Hepatocyte (in vitro differentiated cells): ENCODE results near the gene LIMK2. TPM values are rescaled to one million over a fixed set of nuclear protein-coding genes. Genes with fewer than 3 reads are reported as not detected.
"Not testable (repeated sequence)": the region's sequence is repeated elsewhere in the genome, so short reads cannot be mapped to it uniquely, and the experiment has no call there.

Experiments
- DNase-seq: peaks from one replicate; pipeline ENCODE4 v3.0.0-alpha.2; 2016; ENCODE audit warnings: low spot score
- H2AFZ ChIP-seq: fragments of 200-600 bp; sonication (generic); 2 replicates; pipeline ENCODE4 v1.6.0; 2016; ENCODE audit warnings: antibody characterized with exemption, mild to moderate bottlenecking
- H3K27ac ChIP-seq: fragments of 200-600 bp; sonication (generic); 2 replicates; pipeline ENCODE4 v1.5.1; 2016; ENCODE audit warnings: mild to moderate bottlenecking
- H3K27me3 ChIP-seq: fragments of 200-600 bp; sonication (generic); 2 replicates; pipeline ENCODE4 v1.6.1; 2016
- H3K36me3 ChIP-seq: fragments of 200-600 bp; sonication (generic); replicated peaks from 2 replicates; pipeline ENCODE4 v1.5.1; 2016; ENCODE audit warnings: low read depth; ENCODE audit not compliant: insufficient read depth
- H3K4me1 ChIP-seq: fragments of 200-600 bp; sonication (generic); 2 replicates; pipeline ENCODE4 v1.5.1; 2016; ENCODE audit warnings: mild to moderate bottlenecking, moderate library complexity; ENCODE audit not compliant: insufficient read depth
- H3K4me2 ChIP-seq: fragments of 200-600 bp; sonication (generic); 2 replicates; pipeline ENCODE4 v1.6.0; 2016
- H3K4me3 ChIP-seq: fragments of 200-600 bp; sonication (generic); 2 replicates; pipeline ENCODE4 v1.5.1; 2016; ENCODE audit warnings: mild to moderate bottlenecking
- H3K79me2 ChIP-seq: fragments of 200-600 bp; sonication (generic); 2 replicates; pipeline ENCODE4 v1.6.0; 2017; ENCODE audit warnings: mild to moderate bottlenecking
- H3K9me2 ChIP-seq: fragments of 200-600 bp; sonication (generic); replicated peaks from 2 replicates; pipeline ENCODE4 v1.6.0; 2017; ENCODE audit warnings: mild to moderate bottlenecking; ENCODE audit not compliant: insufficient read depth
- H3K9me3 ChIP-seq: fragments of 200-600 bp; sonication (generic); 2 replicates; pipeline ENCODE4 v1.5.1; 2016; ENCODE audit warnings: low read depth, mild to moderate bottlenecking
- H4K20me1 ChIP-seq: fragments of 200-600 bp; sonication (generic); 2 replicates; pipeline ENCODE4 v1.6.0; 2016; ENCODE audit warnings: mild to moderate bottlenecking; ENCODE audit not compliant: insufficient read depth, poor library complexity, severe bottlenecking
- CTCF ChIP-seq: fragments of 200-600 bp; sonication (generic); IDR thresholded peaks from 2 replicates; pipeline ENCODE4 v1.5.1; 2016; ENCODE audit warnings: antibody characterized with exemption, mild to moderate bottlenecking; ENCODE audit not compliant: poor library complexity
- EZH2 ChIP-seq: fragments of 200-600 bp; sonication (generic); IDR thresholded peaks from 2 replicates; pipeline ENCODE4 v1.6.1; 2016; ENCODE audit warnings: antibody characterized with exemption, mild to moderate bottlenecking, borderline replicate concordance
- EZH2phosphoT487 ChIP-seq: fragments of 200-600 bp; sonication (generic); IDR thresholded peaks from one replicate; pipeline ENCODE4 v1.6.1; 2018; ENCODE audit warnings: antibody characterized with exemption, mild to moderate bottlenecking, low read depth, moderate library complexity; ENCODE audit not compliant: unreplicated experiment, severe bottlenecking
- WGBS: methylation state at CpG from one replicate; pipeline ENCODE4 v1.1.6; 2016; ENCODE audit warnings: low lambda C conversion rate; ENCODE audit errors: missing lambda C conversion rate; 5-methylcytosine and 5-hydroxymethylcytosine counted together
- polyA plus RNA-seq: library from polyadenylated mRNA; unstranded; fragments of >200 nt; fragmentation: Nextera tagmentation; extraction: Ambion mirVana; gene quantifications from 2 replicates; pipeline ENCODE4 v1.2.1, GENCODE V29; 2016
- total RNA-seq: library from RNA; depleted of rRNA; stranded (reverse); fragments of >200 nt; gene quantifications from 2 replicates; pipeline ENCODE4 v1.2.3, GENCODE V29; 2014

The LIMK2 gene
- total and polyA plus RNA-seq, 2 experiments from 2014 or later, result 45.9 to 49.9 TPM

- H3K27ac ChIP-seq, result no peak overlapping the region
- WGBS, result 79% methylated on average over 3 of the region's 3 CpGs
- DNase-seq, result no peak
- peaks cover 3% of the 10 kb centered on the region for H3K36me3 ChIP-seq
- H4K20me1 ChIP-seq, result no peaks in the 10 kb centered on the region
- no peak overlapping the region for H3K4me2 ChIP-seq
- no peaks in the 10 kb centered on the region for H3K4me1 ChIP-seq
- H3K27me3 ChIP-seq, result no peaks in the 10 kb centered on the region
- no peak overlapping the region for H2AFZ ChIP-seq
- no peaks in the 10 kb centered on the region for H3K9me2 ChIP-seq
- no peaks in the 10 kb centered on the region for H3K79me2 ChIP-seq
- no peak overlapping the region for H3K4me3 ChIP-seq
- TF ChIP-seq EZH2phosphoT487 (no peak), EZH2 (no peak), CTCF (no peak)
- H3K9me3 ChIP-seq, result no peaks in the 10 kb centered on the region
These were observed 12.9 kb upstream of the LIMK2 start for GRCh38 chr22:31199187-31199586.

GRCh38 chr22:31204352-31204984 lies 7.6 kb upstream of the LIMK2 start:
- not testable (repeated sequence) for H4K20me1 ChIP-seq, H3K27ac ChIP-seq, H3K4me3 ChIP-seq, H2AFZ ChIP-seq, H3K27me3 ChIP-seq, H3K4me2 ChIP-seq, H3K79me2 ChIP-seq, H3K4me1 ChIP-seq, H3K9me2 ChIP-seq, H3K36me3 ChIP-seq, DNase-seq, H3K9me3 ChIP-seq
- WGBS, result 95% methylated on average over 8 of the region's 8 CpGs

GRCh38 chr22:31205059-31205458 lies 7.0 kb upstream of the LIMK2 start:
- 69% methylated on average over 4 of the region's 4 CpGs for WGBS

GRCh38 chr22:31206460-31206859 lies 5.6 kb upstream of the LIMK2 start:
- not testable (repeated sequence) for H3K79me2 ChIP-seq, H3K9me2 ChIP-seq, H3K36me3 ChIP-seq, H3K9me3 ChIP-seq, H3K27me3 ChIP-seq, H3K4me3 ChIP-seq, DNase-seq, H3K4me2 ChIP-seq, H3K4me1 ChIP-seq, H4K20me1 ChIP-seq, H2AFZ ChIP-seq
- WGBS, result 97% methylated on average over 3 of the region's 3 CpGs
- H3K27ac ChIP-seq, result peak overlapping the region; percentile 43

More at GRCh38 chr22:31205059-31205458, 7.0 kb upstream of the LIMK2 start:
- H3K9me2 ChIP-seq, H3K4me2 ChIP-seq, H3K79me2 ChIP-seq, H2AFZ ChIP-seq, H3K27ac ChIP-seq, DNase-seq, H3K4me3 ChIP-seq, H3K4me1 ChIP-seq, H4K20me1 ChIP-seq, H3K36me3 ChIP-seq, H3K9me3 ChIP-seq, H3K27me3 ChIP-seq: not testable (repeated sequence)

- Histone ChIP-seq H3K27me3 (no peaks in the 10 kb centered on the region), H3K4me2 (no peak overlapping the region), H3K9me2 (no peaks in the 10 kb centered on the region), H3K36me3 (no peaks in the 10 kb centered on the region), H3K4me3 (no peak overlapping the region), H3K27ac (peak overlapping the region; percentile 43), H3K4me1 (peaks cover 6% of the 10 kb centered on the region), H3K9me3 (no peaks in the 10 kb centered on the region), H3K79me2 (no peaks in the 10 kb centered on the region), H4K20me1 (no peaks in the 10 kb centered on the region), H2AFZ (no peak overlapping the region)
- no peak for DNase-seq
- WGBS, result 64% methylated on average over 8 of the region's 8 CpGs
- TF ChIP-seq CTCF (no peak), EZH2phosphoT487 (no peak), EZH2 (no peak)
These were observed 5.0 kb upstream of the LIMK2 start for GRCh38 chr22:31206896-31207687.
